ENCODE measurements around the gene CACUL1. TPM values are rescaled to one million over a fixed set of nuclear protein-coding genes. Genes with fewer than 3 reads are reported as not detected.

CACUL1 gene
- total RNA-seq, result 14.7 and 18.0 TPM in 2 replicates

GRCh38 chr10:118754556-118755423, at the start of gene CACUL1:
Gene CACUL1 (minus strand): TSS chr10:118754970. CDS start chr10:118754762, 208 bp downstream.

Other genes starting within 250 kb of the CACUL1 start
- not detected in 2 replicates for gene PRLHR, start 159.3 kb downstream of the CACUL1 start, total RNA-seq

Measured in epithelial cell of alveolus of lung (primary cell).